Mesenchymal stem cell (in vitro differentiated cells and primary cell): ENCODE measurements around the gene PAWR.
A peak's percentile ranks its signal among the peaks of the same experiment; 100 is the strongest.

Experiments used
- DNase-seq: peaks from one replicate; pipeline ENCODE4 v3.0.0-alpha.2; 2013
- H2AFZ ChIP-seq: one replicate; pipeline ENCODE4 v1.6.1; 2013; ENCODE audit warnings: low read depth, mild to moderate bottlenecking, control low read depth, inconsistent platforms, low read length, moderate library complexity
- H2AK5ac ChIP-seq: 2 replicates; pipeline ENCODE4 v1.6.1; 2013; ENCODE audit warnings: low read length, moderate library complexity, mild to moderate bottlenecking, inconsistent platforms; ENCODE audit not compliant: severe bottlenecking
- H2BK120ac ChIP-seq: one replicate; pipeline ENCODE4 v1.6.1; 2013; ENCODE audit warnings: low read depth, mild to moderate bottlenecking, inconsistent platforms, low read length, moderate library complexity
- H2BK12ac ChIP-seq, 2 experiments: one replicate each; pipeline ENCODE4 v1.6.1; 2013; ENCODE audit warnings: inconsistent platforms in 2 of 2, low read length in 2 of 2, mild to moderate bottlenecking in 2 of 2, moderate library complexity in 2 of 2, control low read depth in 1 of 2
- H2BK15ac ChIP-seq: one replicate; pipeline ENCODE4 v1.6.1; 2013; ENCODE audit warnings: mild to moderate bottlenecking, low read depth, inconsistent platforms; ENCODE audit not compliant: poor library complexity, severe bottlenecking
- H2BK5ac ChIP-seq: 2 replicates; pipeline ENCODE4 v1.6.1; 2013; ENCODE audit warnings: low read depth, mild to moderate bottlenecking, low read length, control low read depth, inconsistent platforms; ENCODE audit not compliant: poor library complexity, severe bottlenecking
- H3K14ac ChIP-seq, 2 experiments: one replicate each; pipeline ENCODE4 v1.6.1; 2013; ENCODE audit warnings: inconsistent platforms in 2 of 2, low read length in 2 of 2, control low read depth in 1 of 2, mild to moderate bottlenecking in 1 of 2, moderate library complexity in 1 of 2
- H3K18ac ChIP-seq, 2 experiments: one replicate each; pipeline ENCODE4 v1.6.1; 2013; ENCODE audit warnings: inconsistent platforms in 2 of 2, low read length in 2 of 2, control low read depth in 1 of 2, low read depth in 1 of 2, mild to moderate bottlenecking in 1 of 2
- H3K23ac ChIP-seq, 2 experiments: one replicate each; pipeline ENCODE4 v1.6.1; 2013; ENCODE audit warnings: inconsistent platforms in 2 of 2, low read length in 2 of 2, mild to moderate bottlenecking in 2 of 2, moderate library complexity in 2 of 2, control low read depth in 1 of 2
- H3K27ac ChIP-seq: 2 replicates; pipeline ENCODE4 v1.5.1; 2013; ENCODE audit warnings: mild to moderate bottlenecking, moderate library complexity, low read length, control low read depth, inconsistent platforms; ENCODE audit not compliant: poor library complexity, severe bottlenecking
- H3K27me3 ChIP-seq, 2 experiments: 2 replicates each; pipeline versions ENCODE4 v1.6.1 to v1.7.0; 2013; ENCODE audit warnings: low read length in 2 of 2, mild to moderate bottlenecking in 2 of 2, moderate library complexity in 2 of 2, control low read depth in 1 of 2, inconsistent platforms in 1 of 2; ENCODE audit not compliant: control insufficient read depth in 1 of 2, insufficient read depth in 1 of 2
- H3K36me3 ChIP-seq, 2 experiments: 2 replicates each; pipeline versions ENCODE4 v1.6.1 to v1.7.0; 2013; ENCODE audit warnings: low read length in 2 of 2, control low read depth in 1 of 2, inconsistent platforms in 1 of 2, low read depth in 1 of 2, mild to moderate bottlenecking in 1 of 2; ENCODE audit not compliant: insufficient read depth in 2 of 2, control insufficient read depth in 1 of 2
- H3K4ac ChIP-seq, 2 experiments: one replicate each; pipeline ENCODE4 v1.6.1; 2013; ENCODE audit warnings: inconsistent platforms in 2 of 2, low read length in 2 of 2, mild to moderate bottlenecking in 2 of 2, moderate library complexity in 2 of 2, control low read depth in 1 of 2, low read depth in 1 of 2
- H3K4me1 ChIP-seq: 2 replicates; pipeline ENCODE4 v1.6.1; 2013; ENCODE audit warnings: low read depth, low read length, control low read depth; ENCODE audit not compliant: control insufficient read depth, insufficient read depth
- H3K4me2 ChIP-seq: 2 replicates; pipeline ENCODE4 v1.6.1; 2013; ENCODE audit warnings: low read length, mild to moderate bottlenecking, inconsistent platforms; ENCODE audit not compliant: poor library complexity, severe bottlenecking
- H3K4me3 ChIP-seq, 2 experiments: 2 replicates each; pipeline versions ENCODE4 v1.5.1 to v1.7.0; 2013; ENCODE audit warnings: low read length in 2 of 2, mild to moderate bottlenecking in 2 of 2, control low read depth in 1 of 2, low read depth in 1 of 2; ENCODE audit not compliant: insufficient read depth in 1 of 2
- H3K79me1 ChIP-seq: replicated peaks from 2 replicates; pipeline ENCODE4 v1.6.1; 2013; ENCODE audit warnings: mild to moderate bottlenecking, control low read depth, low read length, inconsistent platforms; ENCODE audit not compliant: poor library complexity, severe bottlenecking
- H3K9ac ChIP-seq: 2 replicates; pipeline ENCODE4 v1.7.0; 2013; ENCODE audit warnings: mild to moderate bottlenecking, low read length, moderate library complexity
- H3K9me3 ChIP-seq: 2 replicates; pipeline ENCODE4 v1.7.0; 2013; ENCODE audit warnings: mild to moderate bottlenecking, low read length; ENCODE audit not compliant: control insufficient read depth
- H4K8ac ChIP-seq: one replicate; pipeline ENCODE4 v1.6.1; 2013; ENCODE audit warnings: inconsistent platforms, mild to moderate bottlenecking, low read length, moderate library complexity
- H4K91ac ChIP-seq: one replicate; pipeline ENCODE4 v1.6.1; 2013; ENCODE audit warnings: mild to moderate bottlenecking, low read length, inconsistent platforms
- WGBS: methylation state at CpG from one replicate; pipeline ENCODE4 v1.1.7; 2013; ENCODE audit warnings: mixed read lengths; 5-methylcytosine and 5-hydroxymethylcytosine counted together

PAWR gene

GRCh38 chr12:79676579-79676978 is 14.2 kb downstream of the PAWR start:
- Histone ChIP-seq H2AK5ac (no peak overlapping the region), H2AFZ (no peak overlapping the region), H3K4me2 (no peak overlapping the region), H3K18ac (no peak overlapping the region), H3K4ac (no peak overlapping the region), H3K23ac (no peak overlapping the region), H4K8ac (no peak overlapping the region), H3K36me3 (no peaks in the 10 kb centered on the region), H2BK15ac (no peak overlapping the region), H3K9ac (no peak overlapping the region), H3K14ac (no peak overlapping the region), H3K79me1 (peaks cover 1% of the 10 kb centered on the region), H3K9me3 (no peaks in the 10 kb centered on the region), H3K27ac (no peak overlapping the region), H3K4me3 (no peak overlapping the region), H3K27me3 (no peaks in the 10 kb centered on the region), H2BK12ac (no peak overlapping the region), H2BK5ac (no peak overlapping the region), H4K91ac (no peak overlapping the region), H3K4me1 (peaks cover 6% of the 10 kb centered on the region), H2BK120ac (no peak overlapping the region)
- WGBS = 100% methylated on average over 2 of the region's 2 CpGs
- no peak for DNase-seq

- no peak overlapping the region for H2BK12ac ChIP-seq
- no peak overlapping the region for H2BK15ac ChIP-seq
- 100% methylated on average over 1 of the region's 3 CpGs for WGBS
These were observed 16.1 kb downstream of the PAWR start for GRCh38 chr12:79674629-79675028.

GRCh38 chr12:79673354-79673753 is 17.4 kb downstream of the PAWR start:
- H2AFZ ChIP-seq = no peak overlapping the region
- no peak overlapping the region for H3K23ac ChIP-seq
- no peaks in the 10 kb centered on the region for H3K9me3 ChIP-seq
- H3K27ac ChIP-seq = no peak overlapping the region
- peaks cover 1% of the 10 kb centered on the region for H3K79me1 ChIP-seq
- no peak overlapping the region for H2BK15ac ChIP-seq
- H3K4ac ChIP-seq = no peak overlapping the region
- no peak for DNase-seq
- H3K18ac ChIP-seq = no peak overlapping the region
- no peak overlapping the region for H2BK5ac ChIP-seq
- no peak overlapping the region for H3K9ac ChIP-seq
- H2BK12ac ChIP-seq = no peak overlapping the region
- H4K8ac ChIP-seq = no peak overlapping the region
- 89% methylated on average over 1 of the region's 4 CpGs for WGBS
- no peak overlapping the region for H3K4me3 ChIP-seq
- no peak overlapping the region for H3K14ac ChIP-seq
- H3K4me1 ChIP-seq = peaks cover 1% of the 10 kb centered on the region
- no peak overlapping the region for H2AK5ac ChIP-seq
- H4K91ac ChIP-seq = no peak overlapping the region
- no peaks in the 10 kb centered on the region for H3K27me3 ChIP-seq
- H3K36me3 ChIP-seq = peaks cover 0 to 3% of the 10 kb centered on the region in 2 experiments
- no peak overlapping the region for H3K4me2 ChIP-seq
- no peak overlapping the region for H2BK120ac ChIP-seq

More at GRCh38 chr12:79674629-79675028, 16.1 kb downstream of the PAWR start:
- no peak overlapping the region for H3K14ac ChIP-seq
- H3K4me3 ChIP-seq = no peak overlapping the region
- H3K36me3 ChIP-seq = no peaks in the 10 kb centered on the region
- H3K9ac ChIP-seq = no peak overlapping the region
- no peak overlapping the region for H2BK5ac ChIP-seq
- H2BK120ac ChIP-seq = no peak overlapping the region
- H3K79me1 ChIP-seq = peaks cover 1% of the 10 kb centered on the region
- peaks cover 3% of the 10 kb centered on the region for H3K4me1 ChIP-seq
- no peak overlapping the region for H3K4me2 ChIP-seq
- H4K8ac ChIP-seq = no peak overlapping the region
- no peak overlapping the region for H3K4ac ChIP-seq
- no peaks in the 10 kb centered on the region for H3K27me3 ChIP-seq
- H4K91ac ChIP-seq = no peak overlapping the region
- no peak overlapping the region for H2AK5ac ChIP-seq
- H3K18ac ChIP-seq = no peak overlapping the region
- no peak overlapping the region for H3K27ac ChIP-seq
- H2AFZ ChIP-seq = no peak overlapping the region
- no peak overlapping the region for H3K23ac ChIP-seq
- peak; percentile 32 for DNase-seq
- no peaks in the 10 kb centered on the region for H3K9me3 ChIP-seq

- Histone ChIP-seq H4K91ac (no peak overlapping the region), H3K4me1 (no peaks in the 10 kb centered on the region), H2BK12ac (no peak overlapping the region), H2AFZ (no peak overlapping the region), H3K36me3 (peaks cover 0 to 3% of the 10 kb centered on the region in 2 experiments), H3K27ac (no peak overlapping the region), H3K4me2 (no peak overlapping the region), H2BK5ac (no peak overlapping the region), H2AK5ac (no peak overlapping the region), H3K23ac (no peak overlapping the region), H2BK120ac (no peak overlapping the region), H3K4ac (no peak overlapping the region), H3K18ac (peak overlapping the region in 1 of 2 experiments; percentile 57), H3K79me1 (peaks cover 2% of the 10 kb centered on the region), H4K8ac (no peak overlapping the region), H3K4me3 (no peak overlapping the region), H3K27me3 (no peaks in the 10 kb centered on the region), H2BK15ac (no peak overlapping the region), H3K9ac (no peak overlapping the region), H3K14ac (no peak overlapping the region), H3K9me3 (no peaks in the 10 kb centered on the region)
- WGBS = 100% methylated on average over 2 of the region's 4 CpGs
- no peak for DNase-seq
These were observed 22.7 kb downstream of the PAWR start for GRCh38 chr12:79668113-79668512.
